HG03097 (cell line): ENCODE data around the gene FMN2.

Experiments used
- ATAC-seq: cut with Tn5 transposase; IDR thresholded peaks from one replicate; pipeline ENCODE4 v1.9.1; 2021; ENCODE audit not compliant: unreplicated experiment, low FRiP score

Gene FMN2

GRCh38 chr1:240511789-240512188, 420.1 kb downstream of the FMN2 start:
- ATAC-seq, result no peak

- no peak for ATAC-seq
Observed at GRCh38 chr1:240515505-240515904, 423.8 kb downstream of the FMN2 start.

GRCh38 chr1:240516069-240516468, 424.4 kb downstream of the FMN2 start:
- no peak for ATAC-seq

- ATAC-seq, result no peak
Observed at GRCh38 chr1:240517891-240518290, 426.2 kb downstream of the FMN2 start.

GRCh38 chr1:240522122-240522822, 430.6 kb downstream of the FMN2 start:
- ATAC-seq, result no peak

- ATAC-seq, result no peak
Observed at GRCh38 chr1:240524356-240525069, 432.8 kb downstream of the FMN2 start.
